Measurements from ENCODE around the gene FH. TPM values are rescaled to one million over a fixed set of nuclear protein-coding genes. Genes with fewer than 3 reads are reported as not detected.

The FH gene
- total RNA-seq: 120 TPM

GRCh38 chr1:241519308-241520079 is at the start of gene FH:
TSS of gene FH (minus strand) at chr1:241519755. CDS start at chr1:241519722, 33 bp downstream.
- peak; percentile 93 for ATAC-seq
- peak; percentile 98 for DNase-seq (ENCODE audit: low spot score)

GRCh38 chr1:241560849-241561187 is 41.3 kb upstream of the FH start:
- ATAC-seq (peak; percentile 57), DNase-seq (ENCODE audit: low spot score) (no peak)

- peak; percentile 85 for ATAC-seq
Measured at GRCh38 chr1:241560146-241560848, 40.7 kb upstream of the FH start.

GRCh38 chr1:241557551-241558193 is 38.1 kb upstream of the FH start:
- ATAC-seq (peak; percentile 35), DNase-seq (ENCODE audit: low spot score) (no peak)

More at GRCh38 chr1:241560146-241560848, 40.7 kb upstream of the FH start:
- no peak for DNase-seq (ENCODE audit: low spot score)

- no peak for ATAC-seq
- DNase-seq (ENCODE audit: low spot score): no peak
Measured at GRCh38 chr1:241557031-241557430, 37.5 kb upstream of the FH start.

GRCh38 chr1:241555526-241555925 is 36.0 kb upstream of the FH start:
- ATAC-seq: no peak
- no peak for DNase-seq (ENCODE audit: low spot score)

- DNase-seq (ENCODE audit: low spot score) (no peak), ATAC-seq (no peak)
Measured at GRCh38 chr1:241553886-241554592, 34.5 kb upstream of the FH start.

GRCh38 chr1:241551759-241552638 is 32.4 kb upstream of the FH start:
- DNase-seq (ENCODE audit: low spot score): no peak
- ATAC-seq: peak; percentile 46

- ATAC-seq (no peak), DNase-seq (ENCODE audit: low spot score) (no peak)
Measured at GRCh38 chr1:241550318-241550717, 30.8 kb upstream of the FH start.

GRCh38 chr1:241548008-241548407 is 28.5 kb upstream of the FH start:
- ATAC-seq (no peak), DNase-seq (ENCODE audit: low spot score) (no peak)

- DNase-seq (ENCODE audit: low spot score) (no peak), ATAC-seq (no peak)
Measured at GRCh38 chr1:241542199-241542907, 22.8 kb upstream of the FH start.

- DNase-seq (ENCODE audit: low spot score): no peak
- ATAC-seq: no peak
Measured at GRCh38 chr1:241536969-241537368, 17.4 kb upstream of the FH start.

GRCh38 chr1:241536304-241536703 is 16.7 kb upstream of the FH start:
- ATAC-seq (no peak), DNase-seq (ENCODE audit: low spot score) (no peak)

- ATAC-seq: peak; percentile 44
Measured at GRCh38 chr1:241533326-241534115, 14.0 kb upstream of the FH start.

GRCh38 chr1:241532864-241533263 is 13.3 kb upstream of the FH start:
- ATAC-seq: peak; percentile 76
- peak; percentile 77 for DNase-seq (ENCODE audit: low spot score)

More at GRCh38 chr1:241533326-241534115, 14.0 kb upstream of the FH start:
- no peak for DNase-seq (ENCODE audit: low spot score)

- ATAC-seq: peak; percentile 69
- no peak for DNase-seq (ENCODE audit: low spot score)
Measured at GRCh38 chr1:241532162-241532531, 12.6 kb upstream of the FH start, which contains the start of gene KMO. TSS of gene KMO (plus strand) at chr1:241532378. CDS start at chr1:241532445, 67 bp downstream.

- DNase-seq (ENCODE audit: low spot score) (peak; percentile 59), ATAC-seq (peak; percentile 86)
Measured at GRCh38 chr1:241531195-241532161, 11.9 kb upstream of the FH start.
